Endothelial cell of umbilical vein (primary cell): ENCODE data around the gene ZNF157. TPM values are rescaled to one million over a fixed set of nuclear protein-coding genes. Genes with fewer than 3 reads are reported as not detected.

ENCODE experiments used
- BruUV-seq: library from RNA; stranded (reverse); fragments of 400-500 nt; replicated peaks from 2 replicates; lab custom pipeline; 2021; lab: Mats Ljungman, UMichigan
- CTCF ChIA-PET: fragments of 300-600, 350-600 bp; sonication (Branson Sonifier 250); formaldehyde crosslinking; loops from one replicate; lab custom pipeline; 2021; ENCODE audit warnings: antibody characterized with exemption, inconsistent platforms; lab: Charles Lee
- POLR2A ChIA-PET: fragments of 300-600, 350-600 bp; sonication (Branson Sonifier 250); formaldehyde crosslinking; loops from one replicate; lab custom pipeline; 2021; ENCODE audit warnings: antibody characterized with exemption, inconsistent platforms; lab: Charles Lee
- DNase-seq: peaks from one replicate; pipeline ENCODE4 v3.0.0-alpha.2; 2011; ENCODE audit warnings: low read depth, low spot score
- FAIRE-seq: peaks from 2 replicates; lab custom pipeline; 2011; peaks lifted over from hg19 to GRCh38; lab: Jason Lieb, UNC
- H2AFZ ChIP-seq: 2 replicates; pipeline ENCODE4 v1.6.0; 2012; ENCODE audit warnings: low read depth, low read length, control low read depth, inconsistent platforms
- H3K27ac ChIP-seq: 2 replicates; pipeline ENCODE4 v1.5.1; 2011; ENCODE audit warnings: low read depth, mild to moderate bottlenecking, control low read depth, low read length, moderate library complexity; ENCODE audit not compliant: insufficient read depth
- H3K27me3 ChIP-seq, 2 experiments: 2 replicates each; pipeline versions ENCODE4 v1.6.0 to v1.6.1; 2011; ENCODE audit warnings: low read length in 2 of 2, mixed read lengths in 1 of 2; ENCODE audit not compliant: control insufficient read depth in 2 of 2, insufficient read depth in 2 of 2
- H3K36me3 ChIP-seq, 2 experiments: 2 replicates in 1 of 2; 3 replicates in 1 of 2; pipeline ENCODE4 v1.5.1; 2011; ENCODE audit warnings: low read length in 2 of 2, mild to moderate bottlenecking in 1 of 2, moderate library complexity in 1 of 2; ENCODE audit not compliant: control insufficient read depth in 2 of 2, insufficient read depth in 2 of 2; ENCODE audit errors: extremely low read depth in 1 of 2
- H3K4me1 ChIP-seq: 3 replicates; pipeline ENCODE4 v1.5.1; 2011; ENCODE audit warnings: mild to moderate bottlenecking, low read length; ENCODE audit not compliant: control insufficient read depth, insufficient read depth; ENCODE audit errors: extremely low read depth
- H3K4me2 ChIP-seq: 2 replicates; pipeline ENCODE4 v1.6.1; 2011; ENCODE audit warnings: low read length, control low read depth, mixed read lengths; ENCODE audit not compliant: insufficient read depth
- H3K4me3 ChIP-seq, 3 experiments: fragments of 200-600 bp in 1 of 3; sonication (generic), shearing (Covaris generic) in 1 of 3; replicated peaks in 1 of 3; 2 replicates each; pipeline ENCODE4 v1.5.1; 2011 to 2016; ENCODE audit warnings: control low read depth in 3 of 3, low read length in 3 of 3, mild to moderate bottlenecking in 2 of 3, inconsistent platforms in 1 of 3, low read depth in 1 of 3, moderate library complexity in 1 of 3; ENCODE audit not compliant: insufficient read depth in 1 of 3
- H3K79me2 ChIP-seq: 2 replicates; pipeline ENCODE4 v1.6.0; 2012; ENCODE audit warnings: low read length, inconsistent platforms; ENCODE audit not compliant: control insufficient read depth, insufficient read depth
- H3K9ac ChIP-seq: replicated peaks from 2 replicates; pipeline ENCODE3; 2011; ENCODE audit warnings: low read length, control low read depth; ENCODE audit not compliant: insufficient read depth; ENCODE audit errors: extremely low read depth
- H3K9me1 ChIP-seq: replicated peaks from 3 replicates; pipeline ENCODE4 v1.6.0; 2011; ENCODE audit warnings: mild to moderate bottlenecking, low read length; ENCODE audit not compliant: control insufficient read depth, insufficient read depth; ENCODE audit errors: extremely low read depth
- H3K9me3 ChIP-seq: replicated peaks from 2 replicates; pipeline ENCODE4 v1.5.1; 2012; ENCODE audit warnings: low read length, inconsistent platforms; ENCODE audit not compliant: control insufficient read depth, insufficient read depth
- H4K20me1 ChIP-seq: replicated peaks from 2 replicates; pipeline ENCODE3; 2011; ENCODE audit warnings: mild to moderate bottlenecking, low read length; ENCODE audit not compliant: control insufficient read depth, insufficient read depth; ENCODE audit errors: extremely low read depth
- CTCF ChIP-seq, 2 donors: IDR thresholded peaks; 1 replicate in 1 of 2; 2 replicates in 1 of 2; pipeline ENCODE4 v1.5.1; 2011; ENCODE audit warnings: low read length in 2 of 2, mild to moderate bottlenecking in 2 of 2, moderate library complexity in 2 of 2, control low read depth in 1 of 2, inconsistent platforms in 1 of 2, low read depth in 1 of 2; ENCODE audit not compliant: insufficient read depth in 1 of 2; ENCODE audit errors: extremely low read depth in 1 of 2
- EZH2 ChIP-seq: IDR thresholded peaks from 2 replicates; pipeline ENCODE4 v1.6.1; 2012; ENCODE audit warnings: borderline replicate concordance, low read depth, mild to moderate bottlenecking, moderate library complexity, low read length, inconsistent platforms; ENCODE audit not compliant: severe bottlenecking
- FOS ChIP-seq: IDR thresholded peaks from 2 replicates; pipeline ENCODE4 v1.6.1; 2011; ENCODE audit warnings: mild to moderate bottlenecking, low read length, moderate library complexity, borderline replicate concordance; ENCODE audit not compliant: insufficient read depth
- GATA2 ChIP-seq: IDR thresholded peaks from 2 replicates; pipeline ENCODE4 v1.7.0; 2011; ENCODE audit warnings: low read depth, mild to moderate bottlenecking, moderate library complexity, mixed read lengths, low read length; ENCODE audit not compliant: insufficient read length, insufficient read depth
- JUN ChIP-seq: IDR thresholded peaks from 2 replicates; pipeline ENCODE4 v1.6.1; 2011; ENCODE audit warnings: borderline replicate concordance, low read depth; ENCODE audit not compliant: insufficient read length, insufficient read depth
- MAX ChIP-seq: IDR thresholded peaks from 2 replicates; pipeline ENCODE4 v1.6.1; 2011; ENCODE audit not compliant: insufficient read depth, insufficient read length
- MYC ChIP-seq: IDR thresholded peaks from one replicate; pipeline ENCODE4 v1.6.1; 2011; ENCODE audit warnings: mild to moderate bottlenecking, low read depth, low read length
- POLR2A ChIP-seq: IDR thresholded peaks from 2 replicates; pipeline ENCODE4 v1.6.1; 2012; ENCODE audit warnings: low read depth, mild to moderate bottlenecking, control low read depth, low read length
- POLR2AphosphoS5 ChIP-seq: IDR thresholded peaks from 2 replicates; pipeline ENCODE4 v1.6.1; 2012; ENCODE audit warnings: low read depth, mild to moderate bottlenecking, control low read depth, low read length, moderate library complexity; ENCODE audit not compliant: insufficient read depth
- dilution Hi-C: fragments of 300-500 bp; cut with MboI; formaldehyde crosslinking; loops from one replicate; pipeline ENCODE4 v1.15.0; 2019; ENCODE audit warnings: low sequenced_read_pairs; ENCODE audit not compliant: extremely low pct_ligation_motif_present
- intact Hi-C: fragments of 100-400 bp; cut with micrococcal nuclease; formaldehyde crosslinking; loops from one replicate; pipeline ENCODE4 v1.10.0; 2022
- polyA plus RNA-seq, 4 experiments: library from polyadenylated mRNA; depleted of rRNA in 3 of 4; stranded (reverse) in 3 of 4; unstranded in 1 of 4; fragments of >200 nt; gene quantifications; 2 replicates each; pipeline versions ENCODE4 v1.2.1 to v1.2.3, GENCODE V29; 2011 to 2012; ENCODE audit warnings: missing spikeins in 1 of 4
- total RNA-seq: library from RNA; stranded (reverse); gene quantifications from 2 replicates; pipeline ENCODE4 v1.2.3, GENCODE V29; 2021

Gene ZNF157
- total and polyA plus RNA-seq, 2 donors (not counting 3 experiments of a cell fraction or from before 2014, with no cell fraction given): not detected

DNA sequence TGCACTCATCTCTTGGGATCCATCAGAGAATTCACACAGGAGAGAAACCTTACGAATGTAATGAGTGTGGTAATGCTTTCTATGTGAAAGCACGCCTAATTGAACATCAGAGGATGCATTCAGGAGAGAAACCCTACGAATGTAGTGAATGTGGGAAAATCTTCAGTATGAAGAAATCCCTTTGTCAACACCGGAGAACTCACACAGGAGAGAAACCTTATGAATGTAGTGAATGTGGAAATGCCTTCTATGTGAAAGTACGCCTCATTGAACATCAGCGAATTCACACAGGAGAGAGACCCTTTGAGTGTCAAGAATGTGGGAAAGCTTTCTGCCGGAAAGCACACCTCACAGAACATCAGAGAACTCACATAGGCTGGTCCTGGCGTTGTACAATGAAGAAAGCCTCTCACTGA, 42.8 kb downstream of the ZNF157 start:
- DNase-seq (no peak), FAIRE-seq (no peak)
- ChIA-PET CTCF (no interaction called here), POLR2A (no interaction called here)
- H3K27ac ChIP-seq: no peak overlapping the region
- no peak overlapping the region for H3K4me2 ChIP-seq
- dilution Hi-C loops (no loop called here), intact Hi-C loops (no loop called here)
- H3K4me1 ChIP-seq: no peaks in the 10 kb centered on the region
- H3K4me3 ChIP-seq: no peak overlapping the region
- no peaks in the 10 kb centered on the region for H4K20me1 ChIP-seq
- no peak overlapping the region for H3K9ac ChIP-seq
- no peak for TF ChIP-seq FOS
- TF ChIP-seq JUN: no peak
- no peak for TF ChIP-seq MAX
- TF ChIP-seq CTCF (IDR thresholded peaks at IDR 0.05; ENCODE audit: extremely low read depth in 1 of 2, insufficient read depth in 1 of 2, low read depth in 1 of 2, low read length in 2 of 2): no peak
- no peak for TF ChIP-seq EZH2
- TF ChIP-seq MYC: no peak
- no peak for TF ChIP-seq POLR2AphosphoS5
- no peak for TF ChIP-seq POLR2A
- TF ChIP-seq GATA2: no peak
- H3K27me3 ChIP-seq: no peaks in the 10 kb centered on the region
- no TSS peak for BruUV-seq
- H3K9me3 ChIP-seq: peaks cover 2% of the 10 kb centered on the region
- no peaks in the 10 kb centered on the region for H3K79me2 ChIP-seq
- H3K9me1 ChIP-seq: no peaks in the 10 kb centered on the region
- H3K36me3 ChIP-seq: no peaks in the 10 kb centered on the region
- no peak overlapping the region for H2AFZ ChIP-seq
